ENCODE measurements around the gene AGFG1. TPM values are rescaled to one million over a fixed set of nuclear protein-coding genes. Genes with fewer than 3 reads are reported as not detected.
"Not testable (repeated sequence)": the region's sequence is repeated elsewhere in the genome, so short reads cannot be mapped to it uniquely, and the experiment has no call there.

The AGFG1 gene
- polyA plus RNA-seq, 4 donors, result 45.3 to 116 (median 58.9) TPM

- 32 to 52% (median 45%) methylated on average over 2 of the region's 2 CpGs for WGBS, 3 donors
- H3K4me1 ChIP-seq (ENCODE audit: control insufficient read depth in 3 of 3, insufficient read depth in 2 of 3, low read depth in 1 of 3, low read length in 2 of 3), result no peaks in the 10 kb centered on the region
- no peak overlapping the region for H3K4me3 ChIP-seq (ENCODE audit: low read depth in 1 of 3, low read length in 3 of 3)
- peaks cover 11 to 19% (median 18%) of the 10 kb centered on the region in 3 donors for H3K36me3 ChIP-seq (ENCODE audit: control insufficient read depth in 3 of 3, insufficient read depth in 2 of 3, low read depth in 1 of 3, low read length in 3 of 3)
- DNase-seq (no peak), FAIRE-seq (no peak)
- H3K27me3 ChIP-seq (ENCODE audit: control insufficient read depth in 3 of 3, insufficient read depth in 3 of 3, low read length in 3 of 3), result no peaks in the 10 kb centered on the region
- H3K27ac ChIP-seq (ENCODE audit: low read depth in 1 of 3, low read length in 2 of 3), result no peak overlapping the region
- H3K9me3 ChIP-seq (ENCODE audit: control insufficient read depth in 2 of 2, insufficient read depth in 1 of 2, low read depth in 1 of 2, low read length in 1 of 2), result peaks cover 0 to 2% of the 10 kb centered on the region in 2 donors
Measured at GRCh38 chr2:227536445-227536844, 64.5 kb downstream of the AGFG1 start.

- DNase-seq (no peak), FAIRE-seq (no peak)
- Histone ChIP-seq H3K36me3 (ENCODE audit: control insufficient read depth in 3 of 3, insufficient read depth in 2 of 3, low read depth in 1 of 3, low read length in 3 of 3) (peaks cover 9 to 20% (median 11%) of the 10 kb centered on the region in 3 donors), H3K4me1 (ENCODE audit: control insufficient read depth in 3 of 3, insufficient read depth in 2 of 3, low read depth in 1 of 3, low read length in 2 of 3) (no peaks in the 10 kb centered on the region), H3K27ac (ENCODE audit: low read depth in 1 of 3, low read length in 2 of 3) (no peak overlapping the region), H3K4me3 (ENCODE audit: low read depth in 1 of 3, low read length in 3 of 3) (no peak overlapping the region), H3K27me3 (ENCODE audit: control insufficient read depth in 3 of 3, insufficient read depth in 3 of 3, low read length in 3 of 3) (no peaks in the 10 kb centered on the region), H3K9me3 (ENCODE audit: control insufficient read depth in 2 of 2, insufficient read depth in 1 of 2, low read depth in 1 of 2, low read length in 1 of 2) (peaks cover 0 to 2% of the 10 kb centered on the region in 2 donors)
- 98 to 99% (median 99%) methylated on average over 8 of the region's 8 CpGs for WGBS, 3 donors
Measured at GRCh38 chr2:227539465-227539956, 67.6 kb downstream of the AGFG1 start.

GRCh38 chr2:227540352-227540751 lies 68.4 kb downstream of the AGFG1 start:
- peaks cover 6 to 19% (median 9%) of the 10 kb centered on the region in 3 donors for H3K36me3 ChIP-seq (ENCODE audit: control insufficient read depth in 3 of 3, insufficient read depth in 2 of 3, low read depth in 1 of 3, low read length in 3 of 3)
- H3K4me3 ChIP-seq (ENCODE audit: low read depth in 1 of 3, low read length in 3 of 3); H3K27ac ChIP-seq (ENCODE audit: low read depth in 1 of 3, low read length in 2 of 3); FAIRE-seq; H3K4me1 ChIP-seq (ENCODE audit: control insufficient read depth in 3 of 3, insufficient read depth in 2 of 3, low read depth in 1 of 3, low read length in 2 of 3); DNase-seq; H3K27me3 ChIP-seq (ENCODE audit: control insufficient read depth in 3 of 3, insufficient read depth in 3 of 3, low read length in 3 of 3); H3K9me3 ChIP-seq (ENCODE audit: control insufficient read depth in 2 of 2, insufficient read depth in 1 of 2, low read depth in 1 of 2, low read length in 1 of 2): not testable (repeated sequence)
- 93 to 97% (median 96%) methylated on average over 9 of the region's 9 CpGs for WGBS, 3 donors

- Histone ChIP-seq H3K9me3 (ENCODE audit: control insufficient read depth in 2 of 2, insufficient read depth in 1 of 2, low read depth in 1 of 2, low read length in 1 of 2) (peaks cover 0 to 10% of the 10 kb centered on the region in 2 donors), H3K4me3 (ENCODE audit: low read depth in 1 of 3, low read length in 3 of 3) (no peak overlapping the region), H3K4me1 (ENCODE audit: control insufficient read depth in 3 of 3, insufficient read depth in 2 of 3, low read depth in 1 of 3, low read length in 2 of 3) (no peaks in the 10 kb centered on the region), H3K36me3 (ENCODE audit: control insufficient read depth in 3 of 3, insufficient read depth in 2 of 3, low read depth in 1 of 3, low read length in 3 of 3) (peaks cover 0 to 14% (median 4%) of the 10 kb centered on the region in 3 donors), H3K27ac (ENCODE audit: low read depth in 1 of 3, low read length in 2 of 3) (no peak overlapping the region), H3K27me3 (ENCODE audit: control insufficient read depth in 3 of 3, insufficient read depth in 3 of 3, low read length in 3 of 3) (no peaks in the 10 kb centered on the region)
- DNase-seq (peak in 1 of 2 donors; percentile 10), FAIRE-seq (no peak)
- WGBS, 3 donors, result 92 to 94% (median 93%) methylated on average over 11 of the region's 11 CpGs
Measured at GRCh38 chr2:227545990-227546389, 74.0 kb downstream of the AGFG1 start.

- Histone ChIP-seq H3K4me3 (ENCODE audit: low read depth in 1 of 3, low read length in 3 of 3) (no peak overlapping the region), H3K9me3 (ENCODE audit: control insufficient read depth in 2 of 2, insufficient read depth in 1 of 2, low read depth in 1 of 2, low read length in 1 of 2) (no peaks in the 10 kb centered on the region), H3K27me3 (ENCODE audit: control insufficient read depth in 3 of 3, insufficient read depth in 3 of 3, low read length in 3 of 3) (no peaks in the 10 kb centered on the region), H3K36me3 (ENCODE audit: control insufficient read depth in 3 of 3, insufficient read depth in 2 of 3, low read depth in 1 of 3, low read length in 3 of 3) (peaks cover 6 to 15% (median 11%) of the 10 kb centered on the region in 3 donors), H3K27ac (ENCODE audit: low read depth in 1 of 3, low read length in 2 of 3) (no peak overlapping the region), H3K4me1 (ENCODE audit: control insufficient read depth in 3 of 3, insufficient read depth in 2 of 3, low read depth in 1 of 3, low read length in 2 of 3) (peaks cover 0 to 4% (median 0%) of the 10 kb centered on the region in 3 donors)
- no peak for FAIRE-seq
- WGBS, 3 donors, result 98 to 100% (median 99%) methylated on average over 3 of the region's 3 CpGs
- DNase-seq, result no peak
Measured at GRCh38 chr2:227551836-227552235, 79.9 kb downstream of the AGFG1 start.

GRCh38 chr2:227562581-227562980 lies 90.6 kb downstream of the AGFG1 start:
- FAIRE-seq, result no peak
- no peak for DNase-seq
- no peaks in the 10 kb centered on the region for H3K27me3 ChIP-seq (ENCODE audit: control insufficient read depth in 3 of 3, insufficient read depth in 3 of 3, low read length in 3 of 3)
- no peaks in the 10 kb centered on the region for H3K9me3 ChIP-seq (ENCODE audit: control insufficient read depth in 2 of 2, insufficient read depth in 1 of 2, low read depth in 1 of 2, low read length in 1 of 2)
- H3K4me3 ChIP-seq (ENCODE audit: low read depth in 1 of 3, low read length in 3 of 3), result no peak overlapping the region
- H3K4me1 ChIP-seq (ENCODE audit: control insufficient read depth in 3 of 3, insufficient read depth in 2 of 3, low read depth in 1 of 3, low read length in 2 of 3), result no peaks in the 10 kb centered on the region
- no peak overlapping the region for H3K27ac ChIP-seq (ENCODE audit: low read depth in 1 of 3, low read length in 2 of 3)
- peaks cover 0 to 4% (median 3%) of the 10 kb centered on the region in 3 donors for H3K36me3 ChIP-seq (ENCODE audit: control insufficient read depth in 3 of 3, insufficient read depth in 2 of 3, low read depth in 1 of 3, low read length in 3 of 3)

- Histone ChIP-seq H3K36me3 (ENCODE audit: control insufficient read depth in 3 of 3, insufficient read depth in 2 of 3, low read depth in 1 of 3, low read length in 3 of 3) (peaks cover 0 to 3% (median 0%) of the 10 kb centered on the region in 3 donors), H3K4me1 (ENCODE audit: control insufficient read depth in 3 of 3, insufficient read depth in 2 of 3, low read depth in 1 of 3, low read length in 2 of 3) (no peaks in the 10 kb centered on the region), H3K27me3 (ENCODE audit: control insufficient read depth in 3 of 3, insufficient read depth in 3 of 3, low read length in 3 of 3) (no peaks in the 10 kb centered on the region), H3K9me3 (ENCODE audit: control insufficient read depth in 2 of 2, insufficient read depth in 1 of 2, low read depth in 1 of 2, low read length in 1 of 2) (no peaks in the 10 kb centered on the region), H3K27ac (ENCODE audit: low read depth in 1 of 3, low read length in 2 of 3) (no peak overlapping the region), H3K4me3 (ENCODE audit: low read depth in 1 of 3, low read length in 3 of 3) (no peak overlapping the region)
- 96 to 100% (median 96%) methylated on average over 1 of the region's 1 CpG for WGBS, 3 donors
- FAIRE-seq (no peak), DNase-seq (no peak)
Measured at GRCh38 chr2:227565080-227565479, 93.1 kb downstream of the AGFG1 start.

- H3K36me3 ChIP-seq (ENCODE audit: control insufficient read depth in 3 of 3, insufficient read depth in 2 of 3, low read depth in 1 of 3, low read length in 3 of 3), result peaks cover 0 to 3% (median 0%) of the 10 kb centered on the region in 3 donors
- H3K27ac ChIP-seq (ENCODE audit: low read depth in 1 of 3, low read length in 2 of 3), result no peak overlapping the region
- no peak overlapping the region for H3K4me3 ChIP-seq (ENCODE audit: low read depth in 1 of 3, low read length in 3 of 3)
- DNase-seq (no peak), FAIRE-seq (no peak)
- H3K9me3 ChIP-seq (ENCODE audit: control insufficient read depth in 2 of 2, insufficient read depth in 1 of 2, low read depth in 1 of 2, low read length in 1 of 2), result no peaks in the 10 kb centered on the region
- 68 to 93% (median 77%) methylated on average over 3 of the region's 3 CpGs for WGBS, 3 donors
- no peaks in the 10 kb centered on the region for H3K27me3 ChIP-seq (ENCODE audit: control insufficient read depth in 3 of 3, insufficient read depth in 3 of 3, low read length in 3 of 3)
- H3K4me1 ChIP-seq (ENCODE audit: control insufficient read depth in 3 of 3, insufficient read depth in 2 of 3, low read depth in 1 of 3, low read length in 2 of 3), result no peaks in the 10 kb centered on the region
Measured at GRCh38 chr2:227566012-227566411, 94.1 kb downstream of the AGFG1 start.

- Histone ChIP-seq H3K27ac (ENCODE audit: low read depth in 1 of 3, low read length in 2 of 3) (no peak overlapping the region), H3K36me3 (ENCODE audit: control insufficient read depth in 3 of 3, insufficient read depth in 2 of 3, low read depth in 1 of 3, low read length in 3 of 3) (no peaks in the 10 kb centered on the region), H3K4me3 (ENCODE audit: low read depth in 1 of 3, low read length in 3 of 3) (no peak overlapping the region), H3K27me3 (ENCODE audit: control insufficient read depth in 3 of 3, insufficient read depth in 3 of 3, low read length in 3 of 3) (no peaks in the 10 kb centered on the region), H3K4me1 (ENCODE audit: control insufficient read depth in 3 of 3, insufficient read depth in 2 of 3, low read depth in 1 of 3, low read length in 2 of 3) (no peaks in the 10 kb centered on the region), H3K9me3 (ENCODE audit: control insufficient read depth in 2 of 2, insufficient read depth in 1 of 2, low read depth in 1 of 2, low read length in 1 of 2) (peaks cover 0 to 5% of the 10 kb centered on the region in 2 donors)
- FAIRE-seq, result no peak
- WGBS, 3 donors, result 86 to 88% (median 87%) methylated on average over 2 of the region's 2 CpGs
- no peak for DNase-seq
Measured at GRCh38 chr2:227568852-227569169, 96.9 kb downstream of the AGFG1 start.

Data from small intestine (tissue), 7 donors.